DOHH2 (cell line): ENCODE measurements around the gene ANGPTL7.

ENCODE experiments used
- H3F3A ChIP-seq: fragments of 200-600 bp; sonication (generic), shearing (Covaris generic); 2 replicates; pipeline ENCODE4 v1.6.0; 2016; ENCODE audit warnings: antibody characterized with exemption, mild to moderate bottlenecking; ENCODE audit not compliant: control insufficient read depth, insufficient read depth
- H3K27ac ChIP-seq: fragments of 200-600 bp; sonication (generic); 2 replicates; pipeline ENCODE4 v1.5.1; 2014; ENCODE audit warnings: low read depth, mild to moderate bottlenecking, low read length, moderate library complexity
- H3K27me3 ChIP-seq: fragments of 200-600 bp; sonication (generic); 2 replicates; pipeline ENCODE4 v1.6.1; 2014; ENCODE audit warnings: mild to moderate bottlenecking, low read length, mixed read lengths; ENCODE audit not compliant: control insufficient read depth
- H3K36me3 ChIP-seq: fragments of 200-600 bp; sonication (generic); 2 replicates; pipeline ENCODE4 v1.6.1; 2014; ENCODE audit warnings: mild to moderate bottlenecking, low read length, moderate library complexity, mixed read lengths; ENCODE audit not compliant: control insufficient read depth
- H3K4me1 ChIP-seq: fragments of 200-600 bp; sonication (generic); 2 replicates; pipeline ENCODE4 v1.6.1; 2014; ENCODE audit warnings: mild to moderate bottlenecking, low read length, mixed read lengths; ENCODE audit not compliant: control insufficient read depth
- H3K4me2 ChIP-seq: fragments of 200-600 bp; sonication (generic); 2 replicates; pipeline ENCODE4 v1.6.0; 2014; ENCODE audit warnings: mild to moderate bottlenecking, low read length, moderate library complexity
- H3K4me3 ChIP-seq: fragments of 200-600 bp; sonication (generic); 2 replicates; pipeline ENCODE4 v1.5.1; 2014; ENCODE audit warnings: mild to moderate bottlenecking, low read length, mixed read lengths
- H3K79me2 ChIP-seq: fragments of 200-600 bp; sonication (generic); 2 replicates; pipeline ENCODE4 v1.6.1; 2014; ENCODE audit warnings: mild to moderate bottlenecking, low read length, mixed read lengths; ENCODE audit not compliant: control insufficient read depth
- H3K9me2 ChIP-seq: fragments of 200-600 bp; sonication (generic); replicated peaks from 2 replicates; pipeline ENCODE4 v1.6.1; 2014; ENCODE audit warnings: mild to moderate bottlenecking, low read length, mixed read lengths; ENCODE audit not compliant: control insufficient read depth
- H3K9me3 ChIP-seq: fragments of 200-600 bp; sonication (generic); 2 replicates; pipeline ENCODE4 v1.6.1; 2014; ENCODE audit warnings: antibody characterized with exemption, low read length, mixed read lengths; ENCODE audit not compliant: control insufficient read depth, insufficient read depth
- H4K20me1 ChIP-seq: fragments of 200-600 bp; sonication (generic); 2 replicates; pipeline ENCODE4 v1.6.0; 2014; ENCODE audit warnings: low read depth, mild to moderate bottlenecking, antibody characterized with exemption, low read length, moderate library complexity; ENCODE audit not compliant: control insufficient read depth, insufficient read depth
- EZH2phosphoT487 ChIP-seq: fragments of 200-600 bp; sonication (generic); IDR thresholded peaks from 2 replicates; pipeline ENCODE4 v1.6.1; 2017; ENCODE audit warnings: borderline replicate concordance, mild to moderate bottlenecking, antibody characterized with exemption, low read length, moderate library complexity, mixed read lengths
- TF ChIP-seq, protein P1 (sequence below): fragments of 200-600 bp; sonication (generic); IDR thresholded peaks from one replicate; pipeline ENCODE4 v1.5.1; 2014; ENCODE audit warnings: antibody characterized with exemption, mild to moderate bottlenecking, low read depth, low read length; ENCODE audit not compliant: poor library complexity, severe bottlenecking

ANGPTL7 gene

DNA sequence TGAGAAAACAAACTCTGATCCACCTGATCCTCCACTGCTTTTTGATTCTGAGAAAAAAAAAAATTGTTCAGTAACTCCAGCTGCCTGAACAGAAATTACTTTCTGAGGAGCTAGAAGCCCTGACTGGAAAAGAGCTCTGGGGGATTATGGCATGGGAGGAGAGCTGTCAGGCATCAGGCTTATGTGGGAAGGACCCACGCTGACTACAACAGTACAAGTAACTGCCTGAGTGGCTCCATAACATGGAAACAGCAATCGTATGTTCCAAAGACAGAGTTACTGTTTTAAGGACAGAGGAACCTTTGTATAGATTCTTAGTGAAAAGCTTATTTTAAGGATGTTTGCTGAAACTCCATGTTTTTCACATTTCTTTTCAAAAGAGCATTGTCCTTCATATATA, 1.2 kb upstream of the ANGPTL7 start:
- TF ChIP-seq, protein P1, sequence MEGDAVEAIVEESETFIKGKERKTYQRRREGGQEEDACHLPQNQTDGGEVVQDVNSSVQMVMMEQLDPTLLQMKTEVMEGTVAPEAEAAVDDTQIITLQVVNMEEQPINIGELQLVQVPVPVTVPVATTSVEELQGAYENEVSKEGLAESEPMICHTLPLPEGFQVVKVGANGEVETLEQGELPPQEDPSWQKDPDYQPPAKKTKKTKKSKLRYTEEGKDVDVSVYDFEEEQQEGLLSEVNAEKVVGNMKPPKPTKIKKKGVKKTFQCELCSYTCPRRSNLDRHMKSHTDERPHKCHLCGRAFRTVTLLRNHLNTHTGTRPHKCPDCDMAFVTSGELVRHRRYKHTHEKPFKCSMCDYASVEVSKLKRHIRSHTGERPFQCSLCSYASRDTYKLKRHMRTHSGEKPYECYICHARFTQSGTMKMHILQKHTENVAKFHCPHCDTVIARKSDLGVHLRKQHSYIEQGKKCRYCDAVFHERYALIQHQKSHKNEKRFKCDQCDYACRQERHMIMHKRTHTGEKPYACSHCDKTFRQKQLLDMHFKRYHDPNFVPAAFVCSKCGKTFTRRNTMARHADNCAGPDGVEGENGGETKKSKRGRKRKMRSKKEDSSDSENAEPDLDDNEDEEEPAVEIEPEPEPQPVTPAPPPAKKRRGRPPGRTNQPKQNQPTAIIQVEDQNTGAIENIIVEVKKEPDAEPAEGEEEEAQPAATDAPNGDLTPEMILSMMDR: no peak
- no peak for TF ChIP-seq EZH2phosphoT487
- Histone ChIP-seq H3K27ac (no peak overlapping the region), H3K9me2 (no peaks in the 10 kb centered on the region), H3K4me3 (no peak overlapping the region), H3K4me1 (no peaks in the 10 kb centered on the region), H3K79me2 (no peaks in the 10 kb centered on the region), H3F3A (no peaks in the 10 kb centered on the region), H3K9me3 (no peaks in the 10 kb centered on the region), H4K20me1 (no peaks in the 10 kb centered on the region), H3K4me2 (no peak overlapping the region), H3K36me3 (peaks cover 54% of the 10 kb centered on the region), H3K27me3 (no peaks in the 10 kb centered on the region)

DNA sequence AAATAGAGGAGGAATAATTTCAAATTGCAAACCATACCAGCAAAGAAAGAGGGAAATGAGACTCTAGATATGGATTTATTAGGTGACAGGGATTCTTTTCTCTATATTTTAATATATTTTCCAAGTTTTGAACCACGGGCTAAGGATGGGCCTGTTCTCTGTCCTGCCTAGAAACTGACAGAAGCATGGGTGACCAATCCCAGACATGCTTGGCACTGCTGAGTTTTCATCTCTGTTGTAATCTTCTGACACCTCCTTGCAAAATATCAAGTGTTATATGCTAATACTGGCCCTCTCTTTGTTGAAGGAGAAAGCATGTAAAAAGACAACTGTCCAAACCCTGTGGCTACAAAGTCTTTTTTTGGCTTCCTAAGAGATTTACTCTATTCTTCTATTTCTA, 774 bp upstream of the ANGPTL7 start:
- Histone ChIP-seq H3F3A (no peaks in the 10 kb centered on the region), H3K9me3 (no peaks in the 10 kb centered on the region), H4K20me1 (no peaks in the 10 kb centered on the region), H3K27ac (no peak overlapping the region), H3K79me2 (no peaks in the 10 kb centered on the region), H3K4me3 (no peak overlapping the region), H3K27me3 (no peaks in the 10 kb centered on the region), H3K9me2 (no peaks in the 10 kb centered on the region), H3K36me3 (peaks cover 57% of the 10 kb centered on the region), H3K4me2 (no peak overlapping the region), H3K4me1 (no peaks in the 10 kb centered on the region)
- TF ChIP-seq, protein P1: no peak
- no peak for TF ChIP-seq EZH2phosphoT487

DNA sequence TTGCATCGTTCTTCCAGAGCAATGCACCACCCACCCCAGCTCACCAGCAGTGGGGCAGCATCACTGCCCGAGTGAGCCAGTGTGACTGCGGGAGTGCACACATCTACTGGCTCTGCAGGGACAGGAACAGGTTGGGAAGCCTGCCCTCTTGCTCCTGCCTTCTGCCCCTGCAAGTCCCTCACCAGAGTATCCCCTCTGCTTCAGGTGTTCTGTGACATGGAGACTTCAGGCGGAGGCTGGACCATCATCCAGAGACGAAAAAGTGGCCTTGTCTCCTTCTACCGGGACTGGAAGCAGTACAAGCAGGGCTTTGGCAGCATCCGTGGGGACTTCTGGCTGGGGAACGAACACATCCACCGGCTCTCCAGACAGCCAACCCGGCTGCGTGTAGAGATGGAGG, 4.2 kb downstream of the ANGPTL7 start:
- H3K4me3 ChIP-seq: no peak overlapping the region
- no peak overlapping the region for H3K27ac ChIP-seq
- no peak overlapping the region for H3K4me2 ChIP-seq
- H3K9me3 ChIP-seq: no peaks in the 10 kb centered on the region
- H3F3A ChIP-seq: no peaks in the 10 kb centered on the region
- H3K9me2 ChIP-seq: no peaks in the 10 kb centered on the region
- H3K27me3 ChIP-seq: no peaks in the 10 kb centered on the region
- H4K20me1 ChIP-seq: no peaks in the 10 kb centered on the region
- no peaks in the 10 kb centered on the region for H3K4me1 ChIP-seq
- H3K36me3 ChIP-seq: peaks cover 83% of the 10 kb centered on the region
- no peaks in the 10 kb centered on the region for H3K79me2 ChIP-seq
- no peak for TF ChIP-seq EZH2phosphoT487
- TF ChIP-seq, protein P1: no peak
